GDM1 (cell line): Measurements from ENCODE around the gene CTDP1.

Source experiments
- DNase-seq: peaks from one replicate; lab custom pipeline; 2025; lab: John Stamatoyannopoulos, UW

Gene CTDP1

DNA sequence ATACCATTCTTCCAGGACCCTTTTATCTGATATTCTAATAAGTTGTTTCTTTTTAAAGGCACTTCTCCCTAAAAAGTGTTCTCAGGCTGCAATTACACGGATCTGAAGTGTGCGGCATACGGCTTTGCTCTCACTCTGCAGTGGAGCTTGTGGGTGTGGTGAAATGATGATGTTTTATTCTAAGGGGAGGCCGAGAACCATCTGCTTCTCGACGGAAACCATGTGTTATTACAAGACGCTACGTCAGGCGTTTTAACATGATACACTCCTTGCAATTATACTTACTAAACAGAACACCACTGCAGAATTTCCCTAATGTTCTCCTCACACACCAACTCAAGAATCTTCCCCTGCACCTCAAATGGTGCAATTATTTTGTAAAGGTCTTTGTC is 34.9 kb upstream of the CTDP1 start:
- no peak for DNase-seq

DNA sequence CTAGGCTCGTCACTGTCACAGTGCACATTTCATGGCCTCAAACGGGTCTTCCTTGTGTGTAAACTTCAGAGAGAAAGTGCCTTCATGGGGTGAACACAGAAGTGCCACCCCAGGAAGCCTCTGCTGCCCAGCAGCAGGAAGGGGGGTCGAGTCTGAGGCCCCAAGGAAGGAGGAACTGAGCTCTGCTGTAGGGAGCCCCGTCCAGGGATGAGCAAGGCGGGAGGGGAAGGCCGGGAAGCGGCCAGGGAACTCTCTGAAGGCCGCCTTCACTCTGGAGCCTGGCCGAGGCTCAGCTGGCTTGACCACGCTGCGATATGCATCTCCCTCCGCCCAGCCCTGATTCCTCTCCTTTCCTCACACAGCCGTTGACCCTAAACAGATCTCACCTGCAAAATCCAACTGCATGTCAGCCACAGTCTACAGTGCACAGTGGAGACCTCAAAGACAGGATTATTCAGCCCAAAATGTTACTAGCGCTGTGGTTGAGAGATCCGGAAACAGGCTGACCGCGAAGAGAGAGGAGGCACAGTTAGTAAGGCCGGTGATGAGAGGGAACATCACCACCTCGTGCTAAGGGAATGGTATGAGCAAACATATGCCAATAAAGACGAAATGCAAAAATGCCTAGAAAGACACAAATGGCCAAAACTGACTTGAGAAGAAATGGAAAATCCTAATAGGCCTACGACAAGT is 34.2 kb upstream of the CTDP1 start:
- peak; percentile 43 for DNase-seq

DNA sequence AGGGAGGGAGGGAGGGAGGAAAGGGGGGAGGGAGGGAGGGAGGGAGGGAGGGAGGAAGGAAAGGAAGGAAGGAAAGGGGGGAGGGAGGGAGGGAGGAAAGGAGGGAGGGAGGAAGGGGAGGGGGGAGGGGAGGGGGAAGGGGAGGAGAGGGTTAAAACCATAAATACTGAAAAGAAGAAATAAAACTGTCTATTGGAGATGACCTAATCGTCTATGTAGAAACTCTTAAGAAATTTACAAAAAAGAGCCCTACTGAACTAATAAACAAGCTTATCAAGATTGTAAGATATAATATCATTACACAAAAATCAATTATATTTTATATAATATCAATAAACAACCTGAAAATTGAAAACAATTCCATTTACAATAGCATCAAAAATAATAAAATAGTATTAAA is 32.3 kb upstream of the CTDP1 start:
- DNase-seq, result no peak

DNA sequence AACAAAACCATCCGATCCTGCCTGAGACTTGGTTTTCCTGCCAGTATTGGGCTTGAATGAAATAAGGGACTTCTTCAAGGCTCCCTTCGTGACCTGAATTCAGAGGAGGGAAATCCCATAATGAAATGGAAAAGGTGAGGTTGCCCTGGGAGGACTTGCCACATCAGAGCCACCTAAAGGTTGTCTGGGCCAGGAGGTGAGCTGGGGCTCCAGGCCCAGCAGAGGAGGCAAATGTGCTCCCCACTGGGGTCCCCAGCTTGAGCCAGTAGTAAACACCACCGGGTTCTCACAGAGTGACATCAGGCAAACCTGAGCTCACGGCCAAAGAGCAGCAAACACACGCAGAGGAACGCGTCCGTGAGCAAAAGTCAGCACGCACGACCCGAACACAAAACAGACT is 28.6 kb upstream of the CTDP1 start:
- DNase-seq, result no peak

DNA sequence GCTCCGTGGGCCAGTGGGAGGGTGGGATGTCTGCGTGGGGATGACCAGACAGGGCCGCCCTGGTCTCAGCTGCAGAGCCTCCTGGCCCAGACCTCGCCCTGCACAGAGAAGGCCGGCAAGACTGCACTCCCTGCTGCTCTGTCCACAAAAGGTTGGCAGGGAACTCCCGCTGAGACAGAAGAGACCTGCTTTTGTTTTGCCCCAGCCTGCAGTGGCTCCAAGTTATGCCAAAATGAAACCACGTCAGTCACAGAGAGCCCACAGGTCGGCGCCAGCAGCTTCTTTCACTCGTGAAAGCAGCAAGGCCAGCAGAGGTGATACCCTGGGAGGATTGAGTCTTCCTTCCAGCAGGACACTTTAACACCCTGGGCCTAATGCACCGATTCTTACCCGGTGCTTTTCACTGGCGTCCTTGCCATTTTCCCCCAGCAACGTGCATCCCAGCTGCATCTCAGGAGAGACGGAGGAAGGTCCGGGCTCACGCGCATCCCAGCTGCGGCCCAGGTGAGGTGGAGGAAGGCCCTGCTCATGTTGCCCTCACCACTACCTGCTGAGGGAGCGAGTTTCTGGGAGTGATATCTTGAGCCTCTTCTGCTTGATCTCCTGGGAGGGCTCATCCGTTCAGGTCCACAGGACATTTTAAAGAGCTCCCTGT is 22.1 kb upstream of the CTDP1 start:
- no peak for DNase-seq

- no peak for DNase-seq
Observed at GRCh38 chr18:79658366-79658765, 21.2 kb upstream of the CTDP1 start.

- DNase-seq, result no peak
Observed at GRCh38 chr18:79659733-79660132, 19.9 kb upstream of the CTDP1 start.

DNA sequence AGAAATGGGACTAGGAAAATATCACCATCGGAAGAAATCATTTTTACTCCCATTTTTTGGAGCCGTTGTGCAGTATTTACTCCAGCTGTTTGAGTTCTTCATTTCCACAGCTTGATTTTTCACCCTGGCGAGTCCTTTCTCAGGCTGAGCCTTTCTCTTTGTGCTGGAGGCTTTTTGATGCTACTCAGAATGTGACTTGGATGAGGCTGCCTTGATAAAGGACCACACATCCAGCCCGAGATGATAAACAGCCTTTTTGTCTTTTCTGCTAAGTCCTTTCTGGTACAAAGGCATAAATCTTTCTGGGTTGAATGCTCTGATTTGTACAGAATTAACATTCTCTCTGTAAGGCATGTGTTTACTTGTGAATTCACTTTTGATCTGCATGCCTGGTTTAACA is 17.6 kb upstream of the CTDP1 start:
- DNase-seq, result no peak

- DNase-seq, result no peak
Observed at GRCh38 chr18:79662439-79662838, 17.2 kb upstream of the CTDP1 start.

DNA sequence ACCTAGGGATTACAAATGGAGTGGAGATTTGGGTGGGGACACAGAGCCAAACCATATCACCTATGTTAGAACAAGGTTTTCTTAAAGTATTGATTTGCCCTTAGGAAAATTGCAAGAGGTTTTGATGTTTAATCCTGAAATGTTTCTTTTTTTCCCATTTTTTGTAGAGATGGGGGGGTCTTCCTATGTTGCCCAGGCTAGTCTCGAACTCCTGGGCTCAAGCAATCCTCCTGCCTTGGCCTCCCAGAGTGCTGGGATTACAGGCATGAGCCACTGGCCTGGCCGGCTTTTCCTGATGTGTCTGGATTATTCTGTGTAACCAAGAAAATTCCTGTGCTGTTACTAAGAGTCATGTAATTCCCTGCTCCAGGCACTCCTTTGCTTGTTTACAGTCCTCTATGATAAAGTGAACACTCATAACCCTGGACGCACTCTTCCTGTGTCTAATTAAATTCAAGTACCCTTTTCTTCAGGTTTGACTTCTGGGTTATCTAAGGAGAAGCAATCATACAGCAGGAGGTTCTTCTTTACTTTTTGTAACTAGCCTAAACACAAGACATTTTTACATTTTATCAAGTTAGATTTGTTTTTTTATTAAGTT is 15.0 kb upstream of the CTDP1 start:
- DNase-seq, result no peak

DNA sequence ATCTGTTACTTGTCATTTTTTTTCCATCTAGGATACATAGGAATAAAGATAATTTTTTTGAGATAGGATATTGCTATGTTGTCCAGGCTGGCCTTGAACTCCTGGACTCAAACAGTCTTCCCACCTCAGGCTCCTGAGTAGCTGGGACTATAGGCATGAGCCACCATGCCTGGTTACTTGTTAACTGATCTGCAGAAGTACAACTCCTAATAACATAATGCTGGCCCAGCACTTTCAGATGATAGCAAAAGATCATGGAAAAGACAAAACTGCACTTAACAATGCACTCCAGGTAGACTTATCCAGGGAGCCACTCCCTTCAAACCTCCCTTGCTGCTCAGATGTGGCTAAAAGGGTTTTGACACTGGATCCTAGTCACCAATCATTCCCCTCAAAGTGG is 11.4 kb upstream of the CTDP1 start:
- DNase-seq, result no peak

- DNase-seq, result no peak
Observed at GRCh38 chr18:79672490-79673276, 6.9 kb upstream of the CTDP1 start.

- DNase-seq, result no peak
Observed at GRCh38 chr18:79677221-79677620, 2.4 kb upstream of the CTDP1 start.

DNA sequence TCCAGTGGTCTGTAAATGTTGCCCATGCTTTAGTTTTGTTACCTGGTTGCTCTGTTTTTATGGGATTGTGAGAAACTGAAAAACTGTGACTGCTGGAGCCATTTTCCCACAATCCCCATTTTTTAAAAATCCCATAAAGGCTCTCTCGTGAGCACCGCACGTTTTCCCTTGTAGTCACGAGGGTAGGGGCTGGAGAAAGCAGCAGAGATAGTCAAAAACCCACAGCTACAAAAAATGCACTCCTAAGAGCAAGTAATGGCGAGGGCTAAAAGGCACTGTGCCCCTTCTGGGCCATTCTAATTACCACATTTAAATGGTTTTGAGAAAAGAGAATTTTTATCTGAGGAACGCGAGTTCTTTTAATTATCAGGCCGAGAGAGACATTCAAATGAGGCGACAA is 1.8 kb upstream of the CTDP1 start:
- no peak for DNase-seq

- peak; percentile 98 for DNase-seq
Observed at GRCh38 chr18:79678665-79679551, 695 bp upstream of the CTDP1 start.

DNA sequence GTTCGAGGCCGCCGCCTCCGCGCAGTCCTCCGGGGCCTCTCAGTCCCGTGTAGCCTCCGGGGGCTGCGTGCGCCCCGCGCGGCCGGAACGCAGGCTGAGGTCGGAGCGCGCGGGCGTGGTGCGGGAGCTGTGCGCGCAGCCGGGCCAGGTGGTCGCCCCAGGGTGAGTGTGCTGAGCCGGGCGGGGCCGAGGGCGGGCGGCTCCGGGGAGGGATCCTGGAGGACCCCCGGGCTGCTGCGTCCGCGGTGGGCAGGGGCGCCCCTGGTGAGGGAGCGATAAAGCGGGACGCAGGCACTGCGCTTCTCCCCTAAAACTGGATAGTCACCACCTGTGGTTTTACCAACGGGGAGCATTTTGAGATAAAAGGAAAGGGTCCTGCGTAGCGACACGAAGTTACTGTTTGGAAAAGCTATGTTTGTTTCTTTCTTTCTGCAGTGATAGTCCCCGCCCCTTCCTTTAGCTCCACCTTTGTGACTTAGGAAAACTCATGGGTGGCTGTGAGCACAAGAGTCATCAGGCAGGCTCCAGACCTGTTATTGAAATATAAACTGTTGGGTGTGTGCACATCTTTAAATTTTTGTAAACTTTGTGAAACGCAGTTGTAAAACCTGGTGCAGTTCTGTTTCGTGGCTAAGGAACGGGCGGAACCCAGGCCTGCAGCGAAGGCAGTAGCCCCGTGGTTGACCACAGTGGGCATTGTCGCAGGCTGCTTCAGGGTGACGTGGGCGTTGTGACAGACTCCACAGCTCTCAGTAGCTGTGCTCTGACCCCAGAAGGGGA is 687 bp downstream of the CTDP1 start:
- no peak for DNase-seq

DNA sequence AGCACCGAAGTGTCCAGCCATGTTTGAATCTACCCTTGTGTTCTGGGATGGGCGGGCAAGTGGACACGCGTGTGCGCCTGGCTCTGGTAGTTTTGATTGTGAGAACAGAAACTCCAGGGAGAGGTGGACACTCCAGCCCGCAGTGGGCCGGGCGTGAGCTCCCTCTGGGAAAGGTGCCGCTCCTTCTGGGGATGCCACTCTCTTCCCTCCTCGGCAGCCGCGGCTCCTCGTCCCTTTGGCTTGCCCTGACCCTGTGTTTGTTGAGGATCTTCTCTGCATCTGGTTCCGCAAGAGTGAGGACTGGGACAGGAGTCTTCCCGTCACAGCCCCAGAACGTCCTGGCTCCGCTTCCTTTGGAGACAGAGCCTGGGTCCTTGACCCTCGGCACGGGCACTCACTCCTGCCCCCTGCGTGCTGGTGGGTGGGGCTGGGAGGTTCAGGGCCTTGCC is 1.3 kb downstream of the CTDP1 start:
- no peak for DNase-seq

- peak; percentile 11 for DNase-seq
Observed at GRCh38 chr18:79681484-79682387, 2.1 kb downstream of the CTDP1 start.

DNA sequence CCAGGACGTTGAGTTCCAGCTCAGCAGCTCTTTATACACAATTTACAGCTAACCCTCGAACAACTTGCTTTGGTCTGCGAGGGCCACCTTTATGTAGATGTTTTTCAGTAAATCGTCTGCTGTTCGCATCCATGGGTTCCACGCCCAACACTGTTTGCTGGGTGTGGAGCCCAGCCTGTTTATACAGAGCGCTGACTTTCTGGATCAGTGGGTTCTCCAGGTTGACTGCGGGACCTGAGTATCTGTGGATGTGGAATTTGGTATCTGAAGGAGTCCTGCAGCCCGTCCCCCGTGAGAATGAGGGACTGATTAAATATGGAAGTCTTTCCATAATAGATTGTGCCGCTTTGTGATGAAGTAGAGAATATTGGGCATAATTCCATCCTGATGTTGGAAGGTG is 2.9 kb downstream of the CTDP1 start:
- no peak for DNase-seq
